GM18505 (cell line): ENCODE data around the gene EIF1B.

Source experiments
- ATAC-seq: cut with Tn5 transposase; IDR thresholded peaks from one replicate; pipeline ENCODE4 v1.9.1; 2021; ENCODE audit not compliant: unreplicated experiment
- POLR2A ChIP-seq: IDR thresholded peaks from 4 replicates; pipeline ENCODE4 v1.6.1; 2011; ENCODE audit warnings: borderline replicate concordance; ENCODE audit not compliant: insufficient read depth, insufficient read length; ENCODE audit errors: extremely low read depth

Gene EIF1B

GRCh38 chr3:40341671-40342070, 32.2 kb downstream of the EIF1B start:
- ATAC-seq = no peak

GRCh38 chr3:40350529-40350928, 41.0 kb downstream of the EIF1B start:
- no peak for TF ChIP-seq POLR2A
- no peak for ATAC-seq

More at GRCh38 chr3:40341671-40342070, 32.2 kb downstream of the EIF1B start:
- TF ChIP-seq POLR2A = no peak

DNA sequence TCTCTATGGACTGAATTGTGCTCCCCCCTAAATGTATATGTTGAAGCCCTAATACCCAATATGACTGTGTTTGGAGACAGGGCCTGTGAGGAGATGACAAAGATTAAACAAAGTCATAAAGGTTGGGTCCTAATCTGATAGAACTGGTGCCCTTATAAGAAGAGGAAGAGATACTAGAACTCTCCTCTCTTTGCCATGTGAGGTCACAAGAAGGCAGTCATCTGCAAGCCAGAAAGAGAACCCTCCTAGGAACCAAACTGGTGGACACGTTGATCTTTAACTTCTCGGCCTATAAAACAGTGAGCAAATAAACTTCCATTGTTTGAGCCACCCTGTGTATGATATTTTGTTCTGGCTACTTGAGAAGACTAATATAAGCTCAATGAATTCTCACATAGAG, 45.9 kb downstream of the EIF1B start:
- no peak for ATAC-seq
- no peak for TF ChIP-seq POLR2A

DNA sequence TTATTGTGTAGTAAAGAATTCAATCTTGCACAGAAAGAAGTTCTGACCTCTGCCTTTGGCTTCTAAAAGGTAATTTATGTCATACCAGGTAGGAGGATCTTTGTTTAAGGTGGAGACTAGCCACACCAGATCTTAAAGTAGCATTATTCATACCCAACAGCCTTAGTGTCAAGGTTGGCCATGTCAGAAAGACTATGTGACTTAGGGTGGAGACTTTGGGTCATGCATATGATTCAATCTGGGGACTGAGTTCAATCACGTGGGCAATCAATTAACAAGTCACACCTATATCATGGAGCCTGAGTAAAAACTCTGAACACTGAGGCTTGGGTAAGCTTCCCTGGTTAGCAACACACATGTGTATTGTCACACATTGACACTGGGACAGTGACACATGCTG, 48.9 kb downstream of the EIF1B start:
- ATAC-seq = no peak
- TF ChIP-seq POLR2A = no peak
